ENCODE data around the gene TTC28.

GRCh38 chr22:28462901-28463300 lies 216.7 kb downstream of the TTC28 start:
- no peak for TF ChIP-seq EP300 (IDR thresholded peaks at IDR 0.05; ENCODE audit: borderline replicate concordance)
- TF ChIP-seq FOXM1 (IDR thresholded peaks at IDR 0.05; ENCODE audit: borderline replicate concordance, low read depth), result no peak
- no peak for TF ChIP-seq CREB1 (IDR thresholded peaks at IDR 0.05; ENCODE audit: low read depth)
- no peak for TF ChIP-seq NFIC (IDR thresholded peaks at IDR 0.05)
- TF ChIP-seq YY1 (IDR thresholded peaks at IDR 0.05; ENCODE audit: low read depth), result no peak
- TF ChIP-seq TAF1 (IDR thresholded peaks at IDR 0.05; ENCODE audit: low read depth), result no peak
- TF ChIP-seq TCF12 (IDR thresholded peaks at IDR 0.05; ENCODE audit: low read depth), result no peak
- no peak for TF ChIP-seq TEAD4 (IDR thresholded peaks at IDR 0.05)
- no peak for TF ChIP-seq RAD21 (IDR thresholded peaks at IDR 0.05; ENCODE audit: low read depth)
- TF ChIP-seq ZBTB7A (IDR thresholded peaks at IDR 0.05; ENCODE audit: low read depth), result no peak
- TF ChIP-seq USF1 (IDR thresholded peaks at IDR 0.05), result no peak
- TF ChIP-seq MAX (IDR thresholded peaks at IDR 0.05), result no peak
- TF ChIP-seq, protein P1, sequence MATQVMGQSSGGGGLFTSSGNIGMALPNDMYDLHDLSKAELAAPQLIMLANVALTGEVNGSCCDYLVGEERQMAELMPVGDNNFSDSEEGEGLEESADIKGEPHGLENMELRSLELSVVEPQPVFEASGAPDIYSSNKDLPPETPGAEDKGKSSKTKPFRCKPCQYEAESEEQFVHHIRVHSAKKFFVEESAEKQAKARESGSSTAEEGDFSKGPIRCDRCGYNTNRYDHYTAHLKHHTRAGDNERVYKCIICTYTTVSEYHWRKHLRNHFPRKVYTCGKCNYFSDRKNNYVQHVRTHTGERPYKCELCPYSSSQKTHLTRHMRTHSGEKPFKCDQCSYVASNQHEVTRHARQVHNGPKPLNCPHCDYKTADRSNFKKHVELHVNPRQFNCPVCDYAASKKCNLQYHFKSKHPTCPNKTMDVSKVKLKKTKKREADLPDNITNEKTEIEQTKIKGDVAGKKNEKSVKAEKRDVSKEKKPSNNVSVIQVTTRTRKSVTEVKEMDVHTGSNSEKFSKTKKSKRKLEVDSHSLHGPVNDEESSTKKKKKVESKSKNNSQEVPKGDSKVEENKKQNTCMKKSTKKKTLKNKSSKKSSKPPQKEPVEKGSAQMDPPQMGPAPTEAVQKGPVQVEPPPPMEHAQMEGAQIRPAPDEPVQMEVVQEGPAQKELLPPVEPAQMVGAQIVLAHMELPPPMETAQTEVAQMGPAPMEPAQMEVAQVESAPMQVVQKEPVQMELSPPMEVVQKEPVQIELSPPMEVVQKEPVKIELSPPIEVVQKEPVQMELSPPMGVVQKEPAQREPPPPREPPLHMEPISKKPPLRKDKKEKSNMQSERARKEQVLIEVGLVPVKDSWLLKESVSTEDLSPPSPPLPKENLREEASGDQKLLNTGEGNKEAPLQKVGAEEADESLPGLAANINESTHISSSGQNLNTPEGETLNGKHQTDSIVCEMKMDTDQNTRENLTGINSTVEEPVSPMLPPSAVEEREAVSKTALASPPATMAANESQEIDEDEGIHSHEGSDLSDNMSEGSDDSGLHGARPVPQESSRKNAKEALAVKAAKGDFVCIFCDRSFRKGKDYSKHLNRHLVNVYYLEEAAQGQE (IDR thresholded peaks at IDR 0.05; ENCODE audit: low read depth), result no peak
